IMR-90 (cell line): Measurements from ENCODE around the gene TPX2. TPM values are rescaled to one million over a fixed set of nuclear protein-coding genes. Genes with fewer than 3 reads are reported as not detected.

Experiments used
- ATAC-seq: fragments of 200-7000 bp; cut with Tn5 transposase; 2 replicates; pipeline ENCODE4 v1.9.1; 2020; ENCODE audit warnings: low read depth, mild to moderate bottlenecking, moderate library complexity
- BruUV-seq: library from RNA; stranded (reverse); fragments of 400-500 nt; replicated peaks from 2 replicates; lab custom pipeline; 2021; lab: Mats Ljungman, UMichigan
- CTCF ChIA-PET: fragments of 300-600 bp; formaldehyde crosslinking; extraction: SDS; loops from one replicate; lab custom pipeline; 2021; ENCODE audit warnings: antibody characterized with exemption; lab: Yijun Ruan, JAX
- POLR2A ChIA-PET: fragments of 300-600 bp; sonication (Branson Sonifier 250); formaldehyde crosslinking; loops from one replicate; lab custom pipeline; 2022; ENCODE audit warnings: antibody characterized with exemption; ENCODE audit not compliant: unreplicated experiment; lab: Charles Lee
- DNase-seq: peaks from one replicate; pipeline ENCODE4 v3.0.0; 2013
- H2AFZ ChIP-seq: replicated peaks from 2 replicates; pipeline ENCODE3; 2013; ENCODE audit warnings: low read length, mild to moderate bottlenecking; ENCODE audit not compliant: poor library complexity
- H2AK5ac ChIP-seq: 2 replicates; pipeline ENCODE4 v1.6.1; 2013; ENCODE audit warnings: low read depth, low read length, inconsistent platforms
- H2AK9ac ChIP-seq: replicated peaks from 2 replicates; pipeline ENCODE3; 2013; ENCODE audit warnings: mild to moderate bottlenecking, low read depth, low read length, moderate library complexity; ENCODE audit not compliant: poor library complexity
- H2BK120ac ChIP-seq: 2 replicates; pipeline ENCODE4 v1.6.1; 2013; ENCODE audit warnings: low read depth, low read length, inconsistent platforms
- H2BK15ac ChIP-seq: 3 replicates; pipeline ENCODE4 v1.6.1; 2013; ENCODE audit warnings: low read depth, low read length, inconsistent platforms
- H2BK20ac ChIP-seq: 2 replicates; pipeline ENCODE4 v1.6.1; 2013; ENCODE audit warnings: low read depth, mild to moderate bottlenecking, inconsistent platforms, low read length, moderate library complexity
- H2BK5ac ChIP-seq: 2 replicates; pipeline ENCODE4 v1.6.1; 2013; ENCODE audit warnings: mild to moderate bottlenecking, low read depth, low read length, inconsistent platforms; ENCODE audit not compliant: poor library complexity, severe bottlenecking
- H3K14ac ChIP-seq: replicated peaks from 2 replicates; pipeline ENCODE4 v1.6.1; 2013; ENCODE audit warnings: low read depth, low read length, inconsistent platforms
- H3K18ac ChIP-seq: 2 replicates; pipeline ENCODE4 v1.6.1; 2013; ENCODE audit warnings: low read depth, low read length, control low read depth
- H3K23ac ChIP-seq: 2 replicates; pipeline ENCODE4 v1.6.1; 2013; ENCODE audit warnings: low read depth, low read length, inconsistent platforms
- H3K27ac ChIP-seq: 2 replicates; pipeline ENCODE4 v1.5.1; 2013; ENCODE audit warnings: mild to moderate bottlenecking, control low read depth, low read length; ENCODE audit not compliant: insufficient read depth
- H3K27me3 ChIP-seq: 2 replicates; pipeline ENCODE4 v1.6.1; 2013; ENCODE audit warnings: low read length; ENCODE audit not compliant: control insufficient read depth, insufficient read depth
- H3K36me3 ChIP-seq: 2 replicates; pipeline ENCODE4 v1.6.1; 2013; ENCODE audit warnings: low read length, mixed read lengths; ENCODE audit not compliant: control insufficient read depth, insufficient read depth
- H3K4ac ChIP-seq: 2 replicates; pipeline ENCODE4 v1.6.1; 2013; ENCODE audit warnings: low read depth, low read length, inconsistent platforms
- H3K4me1 ChIP-seq: 2 replicates; pipeline ENCODE4 v1.6.1; 2013; ENCODE audit warnings: low read length, mixed read lengths; ENCODE audit not compliant: control insufficient read depth, insufficient read depth
- H3K4me2 ChIP-seq: 2 replicates; pipeline ENCODE4 v1.6.1; 2013; ENCODE audit warnings: low read depth, mild to moderate bottlenecking, control low read depth, low read length, moderate library complexity
- H3K4me3 ChIP-seq: 2 replicates; pipeline ENCODE4 v1.5.1; 2013; ENCODE audit warnings: low read depth, mild to moderate bottlenecking, control low read depth, low read length, moderate library complexity; ENCODE audit not compliant: insufficient read depth
- H3K56ac ChIP-seq: 2 replicates; pipeline ENCODE4 v1.6.1; 2013; ENCODE audit warnings: low read length, inconsistent platforms; ENCODE audit not compliant: insufficient read depth; ENCODE audit errors: extremely low read depth
- H3K79me1 ChIP-seq, 2 experiments: 2 replicates each; pipeline ENCODE4 v1.6.1; 2013; ENCODE audit warnings: low read length in 2 of 2, inconsistent platforms in 1 of 2, low read depth in 1 of 2
- H3K9ac ChIP-seq: 2 replicates; pipeline ENCODE4 v1.6.1; 2013; ENCODE audit warnings: low read depth, low read length, control low read depth
- H3K9me1 ChIP-seq: 2 replicates; pipeline ENCODE4 v1.6.1; 2013; ENCODE audit warnings: low read length, inconsistent platforms; ENCODE audit not compliant: insufficient read depth
- H3K9me3 ChIP-seq: 2 replicates; pipeline ENCODE4 v1.6.1; 2013; ENCODE audit warnings: low read length; ENCODE audit not compliant: control insufficient read depth, insufficient read depth
- H4K20me1 ChIP-seq: 2 replicates; pipeline ENCODE4 v1.6.1; 2013; ENCODE audit warnings: low read length, inconsistent platforms; ENCODE audit not compliant: insufficient read depth
- H4K5ac ChIP-seq: 2 replicates; pipeline ENCODE4 v1.6.1; 2013; ENCODE audit warnings: mild to moderate bottlenecking, low read depth, low read length, control low read depth
- H4K8ac ChIP-seq, 2 experiments: 2 replicates each; pipeline ENCODE4 v1.6.1; 2013; ENCODE audit warnings: low read depth in 2 of 2, low read length in 2 of 2, control low read depth in 1 of 2, inconsistent platforms in 1 of 2
- H4K91ac ChIP-seq: 2 replicates; pipeline ENCODE4 v1.6.1; 2013; ENCODE audit warnings: low read depth, low read length, inconsistent platforms; ENCODE audit not compliant: insufficient read depth
- POLR2A ChIP-seq: IDR thresholded peaks from 2 replicates; pipeline ENCODE4 v1.6.1; 2012; ENCODE audit warnings: mild to moderate bottlenecking, low read depth, low read length
- RFX5 ChIP-seq: IDR thresholded peaks from 2 replicates; pipeline ENCODE4 v1.8.0; 2012; ENCODE audit warnings: low read depth, mild to moderate bottlenecking, low read length, moderate library complexity
- WGBS, 2 experiments: methylation state at CpG; one replicate each; pipeline versions ENCODE4 v1.1.5 to v1.1.7; 2013; ENCODE audit warnings: missing lambda C conversion rate in 2 of 2; ENCODE audit not compliant: insufficient read length in 1 of 2; ENCODE audit errors: extremely low coverage in 2 of 2; 5-methylcytosine and 5-hydroxymethylcytosine counted together
- dilution Hi-C: fragments of 300-500 bp; cut with HindIII; formaldehyde crosslinking; loops from one replicate; pipeline ENCODE4 v1.14.3; 2018; ENCODE audit warnings: low sequenced_read_pairs; ENCODE audit not compliant: unreplicated experiment
- in situ Hi-C: fragments of 300-500 bp; cut with MboI; formaldehyde crosslinking; loops from 3 replicates; pipeline ENCODE4 v1.14.3; 2019; ENCODE audit warnings: low sequenced_read_pairs, inconsistent platforms, mixed read lengths
- intact Hi-C: fragments of 100-400 bp; cut with micrococcal nuclease; formaldehyde crosslinking; loops from 2 replicates; pipeline ENCODE4 v1.10.0; 2022
- polyA plus RNA-seq, 3 experiments: library from polyadenylated mRNA; depleted of rRNA; stranded (reverse); fragments of >200 nt; gene quantifications; 2 replicates each; pipeline ENCODE4 v1.2.3, GENCODE V29; 2012; ENCODE audit warnings: low replicate concordance in 1 of 3
- total RNA-seq: library from RNA; depleted of rRNA; stranded (reverse); fragments of >200 nt; gene quantifications from 2 replicates; pipeline ENCODE4 v1.2.3, GENCODE V29; 2012

TPX2 gene
- total and polyA plus RNA-seq, 2 of the 4 experiments (the other 2 are of a cell fraction) = 28.5 to 72.2 TPM

- Histone ChIP-seq H3K79me1 (peaks cover 16 to 67% of the 10 kb centered on the region in 2 experiments), H2AK9ac (peak overlapping the region; percentile 99), H2AK5ac (peak overlapping the region; percentile 97), H2BK5ac (peak overlapping the region; percentile 82), H4K91ac (peak overlapping the region; percentile 100), H4K20me1 (no peaks in the 10 kb centered on the region; the same call in 1 of the 2 replicates), H3K9me1 (peaks cover 20% of the 10 kb centered on the region), H3K14ac (peak overlapping the region; percentile 98), H3K9ac (peak overlapping the region; percentile 83), H3K9me3 (no peaks in the 10 kb centered on the region), H3K4me3 (peak overlapping the region; percentile 75), H2AFZ (no peak overlapping the region), H3K56ac (peak overlapping the region; percentile 84), H4K5ac (peak overlapping the region; percentile 46), H3K23ac (peak overlapping the region; percentile 96), H2BK120ac (peak overlapping the region; percentile 90), H3K4me1 (peaks cover 25% of the 10 kb centered on the region), H3K27me3 (no peaks in the 10 kb centered on the region), H3K18ac (peak overlapping the region; percentile 49; the same call in 1 of the 2 replicates), H3K36me3 (peaks cover 26% of the 10 kb centered on the region), H3K4ac (peak overlapping the region; percentile 100), H2BK15ac (peak overlapping the region; percentile 90), H3K27ac (peak overlapping the region; percentile 63), H2BK20ac (peak overlapping the region; percentile 83), H4K8ac (peak overlapping the region; percentile 10 to 85), H3K4me2 (peak overlapping the region; percentile 69)
- in situ Hi-C loops = loop anchor here (5.0 kb wide), 2 partner anchors 58 to 158 kb away; no protein-coding TSS in a partner anchor
- no peak for DNase-seq
- BruUV-seq = no TSS peak
- no CpG with 5 or more reads among the region's 2 CpGs for WGBS, 2 experiments
- CTCF ChIA-PET = interaction anchor here (0.5 to 5.1 kb wide), 4 partner anchors 57 to 146 kb away, joined by 3 to 59 read pairs (median 3); no protein-coding TSS in a partner anchor
- no peak for ATAC-seq
- POLR2A ChIA-PET = interaction anchor here (0.8 to 1.2 kb wide), 3 partner anchors 8 to 58 kb away, joined by 3 to 5 read pairs (median 3); no protein-coding TSS in a partner anchor
- TF ChIP-seq POLR2A (no peak), RFX5 (no peak)
- intact Hi-C loops = no loop called here
- dilution Hi-C loops = no loop called here
These were observed 19.2 kb upstream of the TPX2 start for GRCh38 chr20:31719644-31720485.
